ENCODE measurements around the gene ATP5PB.

ATP5PB gene

DNA sequence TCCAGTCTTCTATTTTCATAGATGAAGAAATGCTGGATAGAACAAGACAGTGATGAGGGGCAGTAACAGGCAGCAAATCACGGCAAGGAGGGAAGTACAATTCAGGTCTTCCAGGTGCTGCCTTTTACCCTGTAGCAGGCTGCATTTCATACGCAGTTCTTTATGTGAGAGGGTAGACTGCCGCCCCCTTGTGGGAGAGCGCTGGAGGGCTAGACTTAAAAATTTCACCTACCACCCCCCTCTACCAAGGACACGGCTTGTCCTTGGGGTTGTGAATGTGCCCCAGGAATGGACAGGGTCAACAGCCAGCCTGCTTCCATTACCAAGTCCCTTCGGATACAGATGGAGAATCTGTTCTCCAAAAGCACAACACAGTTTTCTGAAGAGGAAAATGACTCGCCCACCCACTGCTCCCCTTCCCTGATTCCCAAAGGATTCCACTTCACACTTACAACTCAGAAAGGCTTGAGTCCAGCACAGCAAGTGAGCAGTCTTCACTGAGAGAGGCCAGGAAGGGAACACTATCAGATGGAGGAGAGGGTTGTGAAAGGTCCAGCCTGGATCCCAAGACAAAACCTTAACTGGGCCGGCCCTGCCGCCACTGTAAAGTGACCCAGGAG, 7.6 kb upstream of the ATP5PB start:
- TF ChIP-seq, protein P1, sequence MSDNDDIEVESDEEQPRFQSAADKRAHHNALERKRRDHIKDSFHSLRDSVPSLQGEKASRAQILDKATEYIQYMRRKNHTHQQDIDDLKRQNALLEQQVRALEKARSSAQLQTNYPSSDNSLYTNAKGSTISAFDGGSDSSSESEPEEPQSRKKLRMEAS (IDR thresholded peaks at IDR 0.05; ENCODE audit: low read depth, low read length) = no peak
- TF ChIP-seq, protein P2, sequence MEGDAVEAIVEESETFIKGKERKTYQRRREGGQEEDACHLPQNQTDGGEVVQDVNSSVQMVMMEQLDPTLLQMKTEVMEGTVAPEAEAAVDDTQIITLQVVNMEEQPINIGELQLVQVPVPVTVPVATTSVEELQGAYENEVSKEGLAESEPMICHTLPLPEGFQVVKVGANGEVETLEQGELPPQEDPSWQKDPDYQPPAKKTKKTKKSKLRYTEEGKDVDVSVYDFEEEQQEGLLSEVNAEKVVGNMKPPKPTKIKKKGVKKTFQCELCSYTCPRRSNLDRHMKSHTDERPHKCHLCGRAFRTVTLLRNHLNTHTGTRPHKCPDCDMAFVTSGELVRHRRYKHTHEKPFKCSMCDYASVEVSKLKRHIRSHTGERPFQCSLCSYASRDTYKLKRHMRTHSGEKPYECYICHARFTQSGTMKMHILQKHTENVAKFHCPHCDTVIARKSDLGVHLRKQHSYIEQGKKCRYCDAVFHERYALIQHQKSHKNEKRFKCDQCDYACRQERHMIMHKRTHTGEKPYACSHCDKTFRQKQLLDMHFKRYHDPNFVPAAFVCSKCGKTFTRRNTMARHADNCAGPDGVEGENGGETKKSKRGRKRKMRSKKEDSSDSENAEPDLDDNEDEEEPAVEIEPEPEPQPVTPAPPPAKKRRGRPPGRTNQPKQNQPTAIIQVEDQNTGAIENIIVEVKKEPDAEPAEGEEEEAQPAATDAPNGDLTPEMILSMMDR (IDR thresholded peaks at IDR 0.05; ENCODE audit: low read depth, low read length) = peak; percentile 56
- peak; percentile 57 for DNase-seq (ENCODE audit: low read depth)
- H3K4me3 ChIP-seq (ENCODE audit: low read depth, low read length) = no peak overlapping the region

DNA sequence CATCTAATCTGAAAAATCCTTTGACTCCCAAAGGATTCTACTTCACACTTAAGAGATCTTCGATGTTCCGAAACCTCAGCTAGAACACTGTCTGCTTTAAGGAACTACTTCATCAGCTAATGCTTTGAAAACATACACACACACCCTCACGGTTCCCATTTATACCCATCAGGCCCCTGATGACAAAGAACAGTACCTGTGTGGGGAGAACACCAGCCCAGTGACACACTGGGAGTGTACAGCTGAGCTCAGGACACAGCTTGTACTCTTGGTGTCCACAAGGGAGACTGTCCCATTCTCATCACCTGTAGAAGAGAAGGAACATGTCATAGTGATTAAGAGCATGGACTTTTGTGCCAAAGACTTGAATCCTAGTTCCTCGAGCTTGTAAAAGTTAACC, 6.8 kb upstream of the ATP5PB start:
- no peak for DNase-seq (ENCODE audit: low read depth)
- TF ChIP-seq, protein P2 (IDR thresholded peaks at IDR 0.05; ENCODE audit: low read depth, low read length) = no peak
- TF ChIP-seq, protein P1 (IDR thresholded peaks at IDR 0.05; ENCODE audit: low read depth, low read length) = no peak
- no peak for TF ChIP-seq MYC (IDR thresholded peaks at IDR 0.05; ENCODE audit: low read depth, low read length)
- no peak for TF ChIP-seq POLR2A (IDR thresholded peaks at IDR 0.05; ENCODE audit: extremely low read depth, insufficient read length)
- H3K4me3 ChIP-seq (ENCODE audit: low read depth, low read length) = no peak overlapping the region

DNA sequence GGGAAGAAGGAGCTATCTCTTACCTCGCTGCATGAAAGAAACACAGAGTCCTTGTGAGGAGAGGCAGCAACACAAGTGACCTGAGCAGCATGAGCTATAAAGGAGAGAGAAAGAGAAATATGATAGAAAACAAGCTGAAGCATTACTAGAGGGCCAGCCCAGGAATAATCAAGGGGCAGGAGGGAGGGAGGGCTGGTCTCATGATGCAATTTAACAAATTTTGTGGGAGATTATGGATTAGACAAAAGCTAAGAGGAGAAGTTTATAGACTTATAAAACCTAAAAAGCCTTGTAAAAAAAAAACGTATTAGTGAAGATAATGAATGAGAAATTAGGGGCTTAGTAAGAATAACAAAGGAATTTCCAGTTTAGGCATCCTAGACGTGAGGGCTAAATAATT, 5.2 kb upstream of the ATP5PB start:
- H3K4me3 ChIP-seq (ENCODE audit: low read depth, low read length) = no peak overlapping the region
- TF ChIP-seq, protein P2 (IDR thresholded peaks at IDR 0.05; ENCODE audit: low read depth, low read length) = no peak
- TF ChIP-seq POLR2A (IDR thresholded peaks at IDR 0.05; ENCODE audit: extremely low read depth, insufficient read length) (no peak), MYC (IDR thresholded peaks at IDR 0.05; ENCODE audit: low read depth, low read length) (no peak)
- TF ChIP-seq, protein P1 (IDR thresholded peaks at IDR 0.05; ENCODE audit: low read depth, low read length) = no peak
- DNase-seq (ENCODE audit: low read depth) = no peak

DNA sequence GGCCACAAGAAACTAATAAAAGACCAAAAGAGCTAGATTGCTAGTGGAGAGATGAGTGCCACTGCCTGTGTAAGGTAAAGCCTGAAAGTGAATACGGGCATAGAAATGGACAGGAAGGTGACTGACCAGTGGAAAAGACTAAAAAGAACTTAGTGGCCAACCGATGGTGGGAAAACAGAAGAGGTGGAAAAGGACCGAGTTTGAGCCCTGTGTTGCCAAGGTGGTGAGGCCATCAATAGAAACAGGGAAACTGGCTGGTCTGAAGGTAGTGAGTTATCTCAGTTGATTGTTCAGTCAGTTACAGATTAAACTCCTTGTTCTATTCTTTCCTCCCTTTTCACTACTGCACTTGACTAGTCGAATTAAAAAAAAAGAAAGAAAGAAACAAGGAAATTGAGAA, 2.7 kb upstream of the ATP5PB start:
- no peak for DNase-seq (ENCODE audit: low read depth)
- H3K4me3 ChIP-seq (ENCODE audit: low read depth, low read length) = peak overlapping the region; percentile 88
- TF ChIP-seq, protein P1 (IDR thresholded peaks at IDR 0.05; ENCODE audit: low read depth, low read length) = no peak
- no peak for TF ChIP-seq MYC (IDR thresholded peaks at IDR 0.05; ENCODE audit: low read depth, low read length)
- TF ChIP-seq, protein P2 (IDR thresholded peaks at IDR 0.05; ENCODE audit: low read depth, low read length) = no peak

DNA sequence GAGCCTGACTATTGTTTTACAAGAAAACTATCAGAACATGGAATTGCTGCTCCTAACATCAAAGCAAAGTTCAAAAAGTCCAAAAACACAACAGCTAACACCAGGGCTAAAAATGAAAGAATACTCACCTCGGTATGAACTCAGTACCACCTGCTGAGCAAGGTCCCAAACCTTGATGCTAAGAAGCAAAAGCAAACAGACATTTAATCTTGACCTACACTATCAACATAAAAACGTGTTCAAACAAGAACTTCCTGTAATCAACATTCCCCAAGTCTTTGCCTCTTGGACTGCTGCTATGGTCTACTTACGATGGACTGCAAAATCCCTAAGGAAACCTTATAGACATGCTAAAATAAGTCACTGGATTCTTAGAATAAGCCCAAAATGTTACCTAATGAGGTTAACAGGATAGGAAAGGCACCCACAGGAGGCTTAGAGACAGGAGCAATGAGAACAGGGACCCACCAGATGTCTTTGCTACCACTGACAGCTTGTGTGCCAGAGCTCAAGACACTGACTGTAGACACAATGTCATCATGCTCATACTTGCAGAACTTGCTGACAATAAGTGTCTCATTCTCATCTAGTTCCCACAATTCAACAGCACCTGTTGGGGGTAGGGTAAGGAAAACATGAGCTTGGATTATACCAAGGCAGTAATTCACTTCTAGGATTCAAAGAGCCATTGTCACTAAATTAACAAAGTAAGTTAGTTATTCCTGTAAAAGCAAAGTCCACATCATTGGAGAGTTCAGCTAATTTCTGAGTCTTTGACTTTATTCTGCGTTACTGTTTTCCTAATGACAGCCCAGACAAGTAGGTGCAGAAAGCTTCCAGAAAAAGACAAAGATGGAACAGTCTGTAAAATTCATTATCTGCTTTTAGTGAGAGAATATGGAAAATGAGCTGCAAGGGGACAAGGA, 2.0 kb upstream of the ATP5PB start:
- DNase-seq (ENCODE audit: low read depth) = no peak
- H3K4me3 ChIP-seq (ENCODE audit: low read depth, low read length) = peak overlapping the region; percentile 88
- TF ChIP-seq, protein P1 (IDR thresholded peaks at IDR 0.05; ENCODE audit: low read depth, low read length) = no peak

DNA sequence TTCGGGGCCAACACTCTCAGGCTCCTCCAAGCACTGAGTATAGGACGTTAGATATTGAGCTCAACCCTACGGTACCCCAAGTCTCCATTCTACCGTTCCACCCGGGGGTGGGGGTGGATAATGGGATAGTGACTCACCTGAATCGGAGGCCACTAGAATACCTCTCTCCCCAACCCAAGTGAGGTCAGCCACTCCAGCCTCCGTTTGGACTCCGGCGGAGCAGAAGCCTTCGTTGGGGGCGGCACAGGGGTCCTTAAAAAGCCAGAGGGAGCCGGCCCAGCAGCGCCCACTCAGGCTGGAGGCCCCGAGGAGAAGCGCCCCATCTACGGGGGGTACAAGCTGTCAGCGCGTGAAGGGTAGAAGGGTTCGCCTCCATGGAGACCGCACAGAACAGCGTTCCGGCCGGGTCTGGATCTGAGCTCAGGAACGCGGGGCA, 764 bp upstream of the ATP5PB start:
- peak overlapping the region; percentile 88 for H3K4me3 ChIP-seq (ENCODE audit: low read depth, low read length)
- TF ChIP-seq POLR2A (IDR thresholded peaks at IDR 0.05; ENCODE audit: extremely low read depth, insufficient read length) = no peak
- TF ChIP-seq MYC (IDR thresholded peaks at IDR 0.05; ENCODE audit: low read depth, low read length) = no peak
- TF ChIP-seq, protein P1 (IDR thresholded peaks at IDR 0.05; ENCODE audit: low read depth, low read length) = no peak
- TF ChIP-seq, protein P2 (IDR thresholded peaks at IDR 0.05; ENCODE audit: low read depth, low read length) = no peak
- DNase-seq (ENCODE audit: low read depth) = no peak

Measured in NB4 (cell line).